ENCODE measurements around the gene OBSL1.

- TF ChIP-seq YY1 (IDR thresholded peaks at IDR 0.05; ENCODE audit: insufficient read depth, insufficient read length) (no peak), ZNF274 (IDR thresholded peaks at IDR 0.05; ENCODE audit: low read depth, low read length) (no peak), SUZ12 (IDR thresholded peaks at IDR 0.05; ENCODE audit: extremely low read depth, insufficient read depth, insufficient read length) (no peak)
Observed at GRCh38 chr2:219571311-219572236, at the start of gene OBSL1.
